ENCODE data around the gene SLC41A1. TPM values are rescaled to one million over a fixed set of nuclear protein-coding genes. Genes with fewer than 3 reads are reported as not detected.
"Not testable (repeated sequence)": the region's sequence is repeated elsewhere in the genome, so short reads cannot be mapped to it uniquely, and the experiment has no call there.

SLC41A1 gene
- total RNA-seq (ENCODE audit: unreplicated experiment) = 35.2 TPM
- long read RNA-seq, partial matches to known transcripts = 0 of 2 reads
- long read RNA-seq, other reads (novel, unspliced or antisense) = 2 of 2 reads

- peaks cover 58% of the 10 kb centered on the region for H3K4me1 Mint-ChIP-seq (ENCODE audit: unreplicated experiment)
- TF ChIP-seq CTCF (IDR thresholded peaks at IDR 0.05; ENCODE audit: unreplicated experiment) = no peak
- peak within 1 kb of the TSS; percentile 95 for H3K4me3 Mint-ChIP-seq (ENCODE audit: unreplicated experiment)
- peaks cover 14% of the 10 kb centered on the region for H3K36me3 Mint-ChIP-seq (ENCODE audit: low read depth, unreplicated experiment)
- H3K27me3 Mint-ChIP-seq (ENCODE audit: unreplicated experiment) = peaks cover 17% of the 10 kb centered on the region
- DNase-seq (ENCODE audit: low spot score) = peak; percentile 90
- no peaks in the 10 kb centered on the region for H3K9me3 Mint-ChIP-seq (ENCODE audit: unreplicated experiment)
- H3K27ac Mint-ChIP-seq (ENCODE audit: unreplicated experiment) = peak within 1 kb of the TSS; percentile 88
These were observed at the start of gene SLC41A1 for GRCh38 chr1:205812878-205813754. SLC41A1 (minus strand) TSS chr1:205813198; CDS start chr1:205810441, 2,757 bp downstream.

GRCh38 chr1:205861540-205861939, 48.5 kb upstream of the SLC41A1 start:
- Mint-ChIP-seq H3K36me3 (ENCODE audit: low read depth, unreplicated experiment) (no peaks in the 10 kb centered on the region), H3K27ac (ENCODE audit: unreplicated experiment) (no peak overlapping the region), H3K9me3 (ENCODE audit: unreplicated experiment) (no peaks in the 10 kb centered on the region), H3K4me3 (ENCODE audit: unreplicated experiment) (no peak overlapping the region), H3K4me1 (ENCODE audit: unreplicated experiment) (peaks cover 6% of the 10 kb centered on the region), H3K27me3 (ENCODE audit: unreplicated experiment) (no peaks in the 10 kb centered on the region)
- TF ChIP-seq CTCF (IDR thresholded peaks at IDR 0.05; ENCODE audit: unreplicated experiment) = no peak
- DNase-seq (ENCODE audit: low spot score) = no peak

- Mint-ChIP-seq H3K27ac (ENCODE audit: unreplicated experiment) (no peak overlapping the region), H3K4me3 (ENCODE audit: unreplicated experiment) (no peak overlapping the region), H3K4me1 (ENCODE audit: unreplicated experiment) (peaks cover 6% of the 10 kb centered on the region), H3K27me3 (ENCODE audit: unreplicated experiment) (peaks cover 1% of the 10 kb centered on the region), H3K36me3 (ENCODE audit: low read depth, unreplicated experiment) (no peaks in the 10 kb centered on the region), H3K9me3 (ENCODE audit: unreplicated experiment) (no peaks in the 10 kb centered on the region)
- TF ChIP-seq CTCF (IDR thresholded peaks at IDR 0.05; ENCODE audit: unreplicated experiment) = no peak
- no peak for DNase-seq (ENCODE audit: low spot score)
These were observed 45.4 kb upstream of the SLC41A1 start for GRCh38 chr1:205858141-205858961.

GRCh38 chr1:205857501-205857900, 44.5 kb upstream of the SLC41A1 start:
- not testable (repeated sequence) for DNase-seq (ENCODE audit: low spot score); H3K9me3 Mint-ChIP-seq (ENCODE audit: unreplicated experiment); H3K27ac Mint-ChIP-seq (ENCODE audit: unreplicated experiment); H3K27me3 Mint-ChIP-seq (ENCODE audit: unreplicated experiment); H3K4me3 Mint-ChIP-seq (ENCODE audit: unreplicated experiment); H3K36me3 Mint-ChIP-seq (ENCODE audit: low read depth, unreplicated experiment); H3K4me1 Mint-ChIP-seq (ENCODE audit: unreplicated experiment)

GRCh38 chr1:205856433-205856832, 43.4 kb upstream of the SLC41A1 start:
- H3K4me1 Mint-ChIP-seq (ENCODE audit: unreplicated experiment) = peaks cover 6% of the 10 kb centered on the region
- peaks cover 1% of the 10 kb centered on the region for H3K27me3 Mint-ChIP-seq (ENCODE audit: unreplicated experiment)
- H3K27ac Mint-ChIP-seq (ENCODE audit: unreplicated experiment) = no peak overlapping the region
- TF ChIP-seq CTCF (IDR thresholded peaks at IDR 0.05; ENCODE audit: unreplicated experiment) = no peak
- no peaks in the 10 kb centered on the region for H3K9me3 Mint-ChIP-seq (ENCODE audit: unreplicated experiment)
- no peak for DNase-seq (ENCODE audit: low spot score)
- H3K4me3 Mint-ChIP-seq (ENCODE audit: unreplicated experiment) = no peak overlapping the region
- H3K36me3 Mint-ChIP-seq (ENCODE audit: low read depth, unreplicated experiment) = no peaks in the 10 kb centered on the region
